ENCODE measurements around the gene MARCHF9. TPM values are rescaled to one million over a fixed set of nuclear protein-coding genes. Genes with fewer than 3 reads are reported as not detected.
A peak's percentile ranks its signal among the peaks of the same experiment; 100 is the strongest.

MARCHF9 gene
- total RNA-seq, 2 donors from 2014 or later = 5.2 to 9.9 TPM

- Histone ChIP-seq H3K4me3 (no peak overlapping the region), H3K9me3 (no peaks in the 10 kb centered on the region), H3K27me3 (no peaks in the 10 kb centered on the region), H3K36me3 (replicated peaks in 1 of 2; ENCODE audit: insufficient read depth in 1 of 2, low read depth in 2 of 2) (peaks cover 0 to 4% of the 10 kb centered on the region in 2 donors), H3K4me1 (peaks cover 23% of the 10 kb centered on the region), H3K27ac (no peak overlapping the region)
- WGBS, 2 donors = 51 to 55% methylated on average over 10 of the region's 11 CpGs
- intact Hi-C loops (cut with DNase I) = no loop called here
- DNase-seq (no peak), ATAC-seq (no peak)
- TF ChIP-seq, protein P1, sequence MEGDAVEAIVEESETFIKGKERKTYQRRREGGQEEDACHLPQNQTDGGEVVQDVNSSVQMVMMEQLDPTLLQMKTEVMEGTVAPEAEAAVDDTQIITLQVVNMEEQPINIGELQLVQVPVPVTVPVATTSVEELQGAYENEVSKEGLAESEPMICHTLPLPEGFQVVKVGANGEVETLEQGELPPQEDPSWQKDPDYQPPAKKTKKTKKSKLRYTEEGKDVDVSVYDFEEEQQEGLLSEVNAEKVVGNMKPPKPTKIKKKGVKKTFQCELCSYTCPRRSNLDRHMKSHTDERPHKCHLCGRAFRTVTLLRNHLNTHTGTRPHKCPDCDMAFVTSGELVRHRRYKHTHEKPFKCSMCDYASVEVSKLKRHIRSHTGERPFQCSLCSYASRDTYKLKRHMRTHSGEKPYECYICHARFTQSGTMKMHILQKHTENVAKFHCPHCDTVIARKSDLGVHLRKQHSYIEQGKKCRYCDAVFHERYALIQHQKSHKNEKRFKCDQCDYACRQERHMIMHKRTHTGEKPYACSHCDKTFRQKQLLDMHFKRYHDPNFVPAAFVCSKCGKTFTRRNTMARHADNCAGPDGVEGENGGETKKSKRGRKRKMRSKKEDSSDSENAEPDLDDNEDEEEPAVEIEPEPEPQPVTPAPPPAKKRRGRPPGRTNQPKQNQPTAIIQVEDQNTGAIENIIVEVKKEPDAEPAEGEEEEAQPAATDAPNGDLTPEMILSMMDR (IDR thresholded peaks at IDR 0.05) = no peak
- TF ChIP-seq POLR2A (IDR thresholded peaks at IDR 0.05) = no peak
These were observed 29.8 kb upstream of the MARCHF9 start for GRCh38 chr12:57724936-57725740.

DNA sequence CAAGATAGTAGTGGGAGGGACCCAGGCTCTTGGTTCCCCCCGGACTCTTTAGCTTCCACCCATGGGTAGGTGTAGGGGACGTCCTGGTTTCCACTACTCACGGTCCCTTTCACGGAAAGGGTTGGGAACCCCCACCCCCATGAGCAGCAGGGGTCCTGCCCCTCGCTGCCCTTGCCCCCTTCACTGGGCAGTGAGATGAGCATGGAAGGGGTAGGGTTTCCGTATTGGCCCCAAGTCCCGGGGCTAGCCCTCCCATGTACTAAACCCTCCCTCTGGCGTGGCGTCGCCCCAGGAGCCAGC, 29.1 kb upstream of the MARCHF9 start:
- H3K9me3 ChIP-seq = no peaks in the 10 kb centered on the region
- H3K36me3 ChIP-seq (replicated peaks in 1 of 2; ENCODE audit: insufficient read depth in 1 of 2, low read depth in 2 of 2) = no peaks in the 10 kb centered on the region
- intact Hi-C loops (cut with DNase I) = no loop called here
- DNase-seq (no peak), ATAC-seq (no peak)
- no peak for TF ChIP-seq POLR2A (IDR thresholded peaks at IDR 0.05)
- TF ChIP-seq, protein P1 (IDR thresholded peaks at IDR 0.05) = no peak
- no peak overlapping the region for H3K27ac ChIP-seq
- WGBS, 2 donors = 5 to 15% methylated on average over 3 to 10 of the region's 10 CpGs
- H3K27me3 ChIP-seq = no peaks in the 10 kb centered on the region
- H3K4me3 ChIP-seq = no peak overlapping the region
- peaks cover 23% of the 10 kb centered on the region for H3K4me1 ChIP-seq

- no peaks in the 10 kb centered on the region for H3K9me3 ChIP-seq
- no peaks in the 10 kb centered on the region for H3K27me3 ChIP-seq
- WGBS, 2 donors = 2 to 11% methylated on average over 10 to 47 of the region's 79 CpGs
- H3K4me1 ChIP-seq = peaks cover 23% of the 10 kb centered on the region
- peak overlapping the region; percentile 23 to 52 for H3K4me3 ChIP-seq
- H3K36me3 ChIP-seq (replicated peaks in 1 of 2; ENCODE audit: insufficient read depth in 1 of 2, low read depth in 2 of 2) = no peaks in the 10 kb centered on the region
- intact Hi-C loops (cut with DNase I) = no loop called here
- ATAC-seq = peak; percentile 82
- DNase-seq = peak; percentile 87 to 89 (median 88)
- peak overlapping the region in 2 of 4 donors; percentile 57 to 64 for H3K27ac ChIP-seq
- TF ChIP-seq, protein P1 (IDR thresholded peaks at IDR 0.05) = peak; percentile 66 to 80 (median 76)
- TF ChIP-seq POLR2A (IDR thresholded peaks at IDR 0.05) = peak; percentile 21 to 35 (median 32)
These were observed 28.6 kb upstream of the MARCHF9 start for GRCh38 chr12:57726151-57726883.

DNA sequence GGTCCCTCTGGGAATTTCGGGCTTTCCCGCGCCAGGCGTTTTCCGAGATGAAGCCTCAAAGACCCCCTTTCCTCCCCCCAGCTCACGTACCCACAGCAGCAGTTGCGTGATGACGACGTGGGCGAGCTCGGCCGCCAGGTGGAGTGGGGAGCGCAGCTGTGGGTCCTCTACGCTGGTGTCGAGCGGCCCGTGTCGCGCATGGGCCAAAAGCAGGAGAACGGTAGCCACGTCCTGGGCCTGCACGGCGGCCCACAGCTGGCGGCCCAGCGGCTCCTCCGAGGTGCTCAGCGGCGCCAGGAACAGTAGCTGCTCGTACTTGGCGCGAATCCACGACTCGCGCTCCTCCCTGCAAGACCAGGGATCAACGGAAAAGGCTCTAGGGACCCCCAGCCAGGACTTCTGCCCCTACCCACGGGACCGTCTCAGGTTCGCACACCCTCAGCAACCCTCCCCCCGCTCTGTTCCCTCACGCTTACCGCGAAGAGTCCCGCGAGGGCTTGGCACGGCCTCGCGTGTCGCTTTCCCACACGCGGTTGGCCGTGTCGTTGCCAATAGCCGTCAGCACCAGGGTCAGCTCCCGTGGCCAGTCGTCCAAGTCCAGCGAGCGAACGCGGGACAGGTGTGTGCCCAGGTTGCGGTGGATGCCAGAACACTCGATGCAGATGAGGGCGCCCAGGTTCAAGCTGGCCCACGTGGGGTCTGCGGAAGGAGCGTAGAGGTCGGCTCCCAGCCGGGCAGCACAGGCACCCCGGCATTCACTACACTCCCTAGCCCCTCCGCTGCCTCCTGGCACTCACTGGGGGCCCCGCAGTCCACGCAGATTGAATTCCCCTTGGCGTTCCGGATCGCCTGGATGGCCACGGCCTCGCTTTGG, 27.8 kb upstream of the MARCHF9 start:
- Histone ChIP-seq H3K27ac (peak overlapping the region in 2 of 4 donors; percentile 57 to 64), H3K4me3 (peak overlapping the region; percentile 23 to 52), H3K9me3 (no peaks in the 10 kb centered on the region), H3K36me3 (replicated peaks in 1 of 2; ENCODE audit: insufficient read depth in 1 of 2, low read depth in 2 of 2) (no peaks in the 10 kb centered on the region), H3K27me3 (no peaks in the 10 kb centered on the region), H3K4me1 (peaks cover 23% of the 10 kb centered on the region)
- TF ChIP-seq, protein P1 (IDR thresholded peaks at IDR 0.05) = peak in 5 of 7 experiments; percentile 12 to 48 (median 29)
- no peak for TF ChIP-seq POLR2A (IDR thresholded peaks at IDR 0.05)
- DNase-seq (peak; percentile 64 to 67 (median 65)), ATAC-seq (peak; percentile 51)
- 14 to 30% methylated on average over 30 to 55 of the region's 76 CpGs for WGBS, 2 donors
- intact Hi-C loops (cut with DNase I) = no loop called here
